ENCODE measurements around the gene INAFM2. TPM values are rescaled to one million over a fixed set of nuclear protein-coding genes. Genes with fewer than 3 reads are reported as not detected.

The INAFM2 gene
- total and polyA plus RNA-seq, 2 experiments from 2014 or later: 13.7 to 19.5 TPM

- Histone ChIP-seq H3K9me3 (ENCODE audit: low read depth) (no peaks in the 10 kb centered on the region), H4K20me1 (ENCODE audit: insufficient read depth, poor library complexity, severe bottlenecking) (no peaks in the 10 kb centered on the region), H3K4me2 (peak overlapping the region; percentile 57), H3K36me3 (replicated peaks; ENCODE audit: insufficient read depth, low read depth) (no peaks in the 10 kb centered on the region), H3K4me3 (no peak overlapping the region), H3K9me2 (replicated peaks; ENCODE audit: insufficient read depth) (no peaks in the 10 kb centered on the region), H3K79me2 (peaks cover 5% of the 10 kb centered on the region), H3K4me1 (ENCODE audit: insufficient read depth) (peaks cover 23% of the 10 kb centered on the region), H3K27me3 (peaks cover 8% of the 10 kb centered on the region), H3K27ac (peak overlapping the region; percentile 23), H2AFZ (no peak overlapping the region)
- WGBS (ENCODE audit: low lambda C conversion rate, missing lambda C conversion rate): 22% methylated on average over 7 of the region's 9 CpGs
- no peak for TF ChIP-seq EZH2phosphoT487 (IDR thresholded peaks at IDR 0.05; ENCODE audit: low read depth, severe bottlenecking, unreplicated experiment)
- TF ChIP-seq EZH2 (IDR thresholded peaks at IDR 0.05; ENCODE audit: borderline replicate concordance): no peak
- TF ChIP-seq, protein P1, sequence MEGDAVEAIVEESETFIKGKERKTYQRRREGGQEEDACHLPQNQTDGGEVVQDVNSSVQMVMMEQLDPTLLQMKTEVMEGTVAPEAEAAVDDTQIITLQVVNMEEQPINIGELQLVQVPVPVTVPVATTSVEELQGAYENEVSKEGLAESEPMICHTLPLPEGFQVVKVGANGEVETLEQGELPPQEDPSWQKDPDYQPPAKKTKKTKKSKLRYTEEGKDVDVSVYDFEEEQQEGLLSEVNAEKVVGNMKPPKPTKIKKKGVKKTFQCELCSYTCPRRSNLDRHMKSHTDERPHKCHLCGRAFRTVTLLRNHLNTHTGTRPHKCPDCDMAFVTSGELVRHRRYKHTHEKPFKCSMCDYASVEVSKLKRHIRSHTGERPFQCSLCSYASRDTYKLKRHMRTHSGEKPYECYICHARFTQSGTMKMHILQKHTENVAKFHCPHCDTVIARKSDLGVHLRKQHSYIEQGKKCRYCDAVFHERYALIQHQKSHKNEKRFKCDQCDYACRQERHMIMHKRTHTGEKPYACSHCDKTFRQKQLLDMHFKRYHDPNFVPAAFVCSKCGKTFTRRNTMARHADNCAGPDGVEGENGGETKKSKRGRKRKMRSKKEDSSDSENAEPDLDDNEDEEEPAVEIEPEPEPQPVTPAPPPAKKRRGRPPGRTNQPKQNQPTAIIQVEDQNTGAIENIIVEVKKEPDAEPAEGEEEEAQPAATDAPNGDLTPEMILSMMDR (IDR thresholded peaks at IDR 0.05; ENCODE audit: poor library complexity): peak; percentile 43
- peak; percentile 72 for DNase-seq (ENCODE audit: low spot score)
Observed at GRCh38 chr15:40354408-40355171, 31.1 kb downstream of the INAFM2 start.

GRCh38 chr15:40355976-40356585 is 32.6 kb downstream of the INAFM2 start:
- Histone ChIP-seq H3K4me1 (ENCODE audit: insufficient read depth) (peaks cover 19% of the 10 kb centered on the region), H3K4me2 (no peak overlapping the region), H3K36me3 (replicated peaks; ENCODE audit: insufficient read depth, low read depth) (no peaks in the 10 kb centered on the region), H3K79me2 (peaks cover 5% of the 10 kb centered on the region), H4K20me1 (ENCODE audit: insufficient read depth, poor library complexity, severe bottlenecking) (no peaks in the 10 kb centered on the region), H3K4me3 (no peak overlapping the region), H3K9me3 (ENCODE audit: low read depth) (no peaks in the 10 kb centered on the region), H3K9me2 (replicated peaks; ENCODE audit: insufficient read depth) (no peaks in the 10 kb centered on the region), H2AFZ (no peak overlapping the region), H3K27me3 (peaks cover 8% of the 10 kb centered on the region), H3K27ac (no peak overlapping the region)
- DNase-seq (ENCODE audit: low spot score): no peak
- TF ChIP-seq EZH2 (IDR thresholded peaks at IDR 0.05; ENCODE audit: borderline replicate concordance) (no peak), EZH2phosphoT487 (IDR thresholded peaks at IDR 0.05; ENCODE audit: low read depth, severe bottlenecking, unreplicated experiment) (no peak)
- TF ChIP-seq, protein P1 (IDR thresholded peaks at IDR 0.05; ENCODE audit: poor library complexity): no peak
- 95% methylated on average over 5 of the region's 5 CpGs for WGBS (ENCODE audit: low lambda C conversion rate, missing lambda C conversion rate)

- H3K4me2 ChIP-seq: peak overlapping the region; percentile 95
- no peaks in the 10 kb centered on the region for H3K9me2 ChIP-seq (replicated peaks; ENCODE audit: insufficient read depth)
- no peak for DNase-seq (ENCODE audit: low spot score)
- no peak overlapping the region for H3K4me3 ChIP-seq
- no peak for TF ChIP-seq EZH2phosphoT487 (IDR thresholded peaks at IDR 0.05; ENCODE audit: low read depth, severe bottlenecking, unreplicated experiment)
- TF ChIP-seq EZH2 (IDR thresholded peaks at IDR 0.05; ENCODE audit: borderline replicate concordance): no peak
- TF ChIP-seq, protein P1 (IDR thresholded peaks at IDR 0.05; ENCODE audit: poor library complexity): no peak
- no peaks in the 10 kb centered on the region for H3K9me3 ChIP-seq (ENCODE audit: low read depth)
- no peak overlapping the region for H2AFZ ChIP-seq
- 94% methylated on average over 1 of the region's 1 CpG for WGBS (ENCODE audit: low lambda C conversion rate, missing lambda C conversion rate)
- no peak overlapping the region for H3K27ac ChIP-seq
- peaks cover 19% of the 10 kb centered on the region for H3K4me1 ChIP-seq (ENCODE audit: insufficient read depth)
- H3K79me2 ChIP-seq: no peaks in the 10 kb centered on the region
- peaks cover 12% of the 10 kb centered on the region for H3K27me3 ChIP-seq
- H3K36me3 ChIP-seq (replicated peaks; ENCODE audit: insufficient read depth, low read depth): no peaks in the 10 kb centered on the region
- no peaks in the 10 kb centered on the region for H4K20me1 ChIP-seq (ENCODE audit: insufficient read depth, poor library complexity, severe bottlenecking)
Observed at GRCh38 chr15:40357246-40357645, 33.8 kb downstream of the INAFM2 start.

All from hepatocyte (in vitro differentiated cells).